Thymus (tissue), 11 donors: Measurements from ENCODE around the gene MRGPRE. TPM values are rescaled to one million over a fixed set of nuclear protein-coding genes. Genes with fewer than 3 reads are reported as not detected.

Experiments used
- DNase-seq, 9 donors: peaks; one replicate each; pipeline ENCODE4 v3.0.0-alpha.2; 2013; ENCODE audit warnings: low spot score in 9 of 9, low read depth in 6 of 9, missing footprints in 1 of 9
- H3K27ac ChIP-seq, 2 donors: one replicate each; pipeline ENCODE4 v1.5.1; 2013; ENCODE audit warnings: control low read depth in 1 of 2, low read depth in 1 of 2, low read length in 1 of 2, mild to moderate bottlenecking in 1 of 2, moderate library complexity in 1 of 2
- H3K27me3 ChIP-seq, 2 donors: one replicate each; pipeline ENCODE4 v1.5.1; 2013; ENCODE audit warnings: low read length in 1 of 2; ENCODE audit not compliant: control insufficient read depth in 2 of 2, insufficient read depth in 1 of 2
- H3K36me3 ChIP-seq, 2 donors: one replicate each; pipeline ENCODE4 v1.5.1; 2013; ENCODE audit warnings: low read length in 1 of 2, mild to moderate bottlenecking in 1 of 2, moderate library complexity in 1 of 2; ENCODE audit not compliant: control insufficient read depth in 2 of 2, insufficient read depth in 2 of 2
- H3K4me1 ChIP-seq, 2 donors: one replicate each; pipeline ENCODE4 v1.5.1; 2013; ENCODE audit warnings: low read length in 2 of 2; ENCODE audit not compliant: control insufficient read depth in 2 of 2, insufficient read depth in 2 of 2
- H3K4me3 ChIP-seq, 2 donors: one replicate each; pipeline ENCODE4 v1.5.1; 2013; ENCODE audit warnings: low read length in 2 of 2, control low read depth in 1 of 2, mild to moderate bottlenecking in 1 of 2
- H3K9me3 ChIP-seq, 2 donors: one replicate each; pipeline ENCODE4 v1.5.1; 2013; ENCODE audit warnings: low read length in 1 of 2, mild to moderate bottlenecking in 1 of 2; ENCODE audit not compliant: control insufficient read depth in 2 of 2, insufficient read depth in 1 of 2
- WGBS: extraction: QIAGEN DNeasy Blood & Tissue Kit; methylation state at CpG from one replicate; pipeline ENCODE4 v1.1.7; 2013; 5-methylcytosine and 5-hydroxymethylcytosine counted together
- polyA plus RNA-seq: library from polyadenylated mRNA; stranded (reverse); fragments of 200-250 nt; gene quantifications from one replicate; pipeline ENCODE4 v1.2.3, GENCODE V29; 2013
- total RNA-seq: library from RNA; stranded (reverse); fragments of 120-200 nt; gene quantifications from one replicate; pipeline ENCODE4 v1.2.4, GENCODE V29; 2013
- donor health status: healthy.

Gene MRGPRE
- total and polyA plus RNA-seq, 2 donors = 0.02 TPM; not detected in 1

GRCh38 chr11:3228445-3228829, 3.8 kb downstream of the MRGPRE start:
- H3K27me3 ChIP-seq = peaks cover 3 to 46% of the 10 kb centered on the region in 2 donors
- H3K4me3 ChIP-seq = no peak overlapping the region
- no peak overlapping the region for H3K27ac ChIP-seq
- H3K4me1 ChIP-seq = peaks cover 0 to 11% of the 10 kb centered on the region in 2 donors
- 95% methylated on average over 23 of the region's 23 CpGs for WGBS
- DNase-seq = no peak
- H3K36me3 ChIP-seq = no peaks in the 10 kb centered on the region
- no peaks in the 10 kb centered on the region for H3K9me3 ChIP-seq

- Histone ChIP-seq H3K27ac (no peak overlapping the region), H3K36me3 (no peaks in the 10 kb centered on the region), H3K9me3 (no peaks in the 10 kb centered on the region), H3K4me3 (no peak overlapping the region), H3K4me1 (peaks cover 0 to 18% of the 10 kb centered on the region in 2 donors), H3K27me3 (peaks cover 3 to 47% of the 10 kb centered on the region in 2 donors)
- WGBS = 89% methylated on average over 46 of the region's 46 CpGs
- no peak for DNase-seq
These were observed 4.4 kb downstream of the MRGPRE start for GRCh38 chr11:3227568-3228444.

DNA sequence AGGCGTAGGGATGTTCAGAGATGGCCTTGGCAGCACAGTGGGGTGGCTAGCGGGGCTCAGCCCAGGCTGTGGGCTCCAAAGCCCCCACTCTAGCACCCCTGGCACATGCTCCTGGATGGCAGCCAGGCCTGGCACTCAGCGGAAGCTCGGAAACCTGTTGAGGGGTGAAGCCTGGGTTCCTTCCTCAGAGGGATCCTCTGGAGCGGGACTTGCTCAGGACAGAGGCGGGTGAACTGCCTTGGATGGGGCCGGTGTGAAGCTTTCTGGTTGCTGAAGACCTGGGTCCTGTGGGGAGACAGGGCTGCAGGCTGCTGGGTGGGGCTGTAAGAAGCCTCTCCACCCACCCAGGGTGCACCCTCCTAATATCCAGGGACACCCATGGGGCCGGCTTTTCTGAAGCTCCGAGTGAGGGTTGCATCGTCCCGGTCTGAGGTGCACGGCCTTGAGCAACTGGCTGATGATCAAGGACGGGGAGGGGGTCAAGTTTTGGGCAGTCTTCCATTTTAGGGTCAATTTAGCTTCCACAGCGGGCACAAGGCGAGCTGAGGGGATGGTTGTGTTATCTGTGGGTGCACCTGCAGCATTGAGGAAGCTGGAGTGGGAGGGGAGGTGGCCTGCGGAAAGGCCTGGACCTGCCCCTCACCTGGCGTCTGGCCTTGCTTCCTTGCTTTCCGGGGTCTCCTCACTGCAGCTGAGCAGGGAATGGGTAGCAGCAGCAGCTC, 5.2 kb downstream of the MRGPRE start:
- H3K27me3 ChIP-seq = peaks cover 3 to 42% of the 10 kb centered on the region in 2 donors
- no peaks in the 10 kb centered on the region for H3K9me3 ChIP-seq
- peaks cover 0 to 21% of the 10 kb centered on the region in 2 donors for H3K4me1 ChIP-seq
- WGBS = 95% methylated on average over 18 of the region's 18 CpGs
- no peaks in the 10 kb centered on the region for H3K36me3 ChIP-seq
- no peak for DNase-seq
- H3K27ac ChIP-seq = no peak overlapping the region
- H3K4me3 ChIP-seq = no peak overlapping the region

- Histone ChIP-seq H3K4me1 (peaks cover 0 to 15% of the 10 kb centered on the region in 2 donors), H3K9me3 (no peaks in the 10 kb centered on the region), H3K36me3 (no peaks in the 10 kb centered on the region), H3K27ac (no peak overlapping the region), H3K27me3 (peaks cover 3 to 45% of the 10 kb centered on the region in 2 donors), H3K4me3 (no peak overlapping the region)
- DNase-seq = no peak
- 84% methylated on average over 20 of the region's 21 CpGs for WGBS
These were observed 6.1 kb downstream of the MRGPRE start for GRCh38 chr11:3225826-3226750.

DNA sequence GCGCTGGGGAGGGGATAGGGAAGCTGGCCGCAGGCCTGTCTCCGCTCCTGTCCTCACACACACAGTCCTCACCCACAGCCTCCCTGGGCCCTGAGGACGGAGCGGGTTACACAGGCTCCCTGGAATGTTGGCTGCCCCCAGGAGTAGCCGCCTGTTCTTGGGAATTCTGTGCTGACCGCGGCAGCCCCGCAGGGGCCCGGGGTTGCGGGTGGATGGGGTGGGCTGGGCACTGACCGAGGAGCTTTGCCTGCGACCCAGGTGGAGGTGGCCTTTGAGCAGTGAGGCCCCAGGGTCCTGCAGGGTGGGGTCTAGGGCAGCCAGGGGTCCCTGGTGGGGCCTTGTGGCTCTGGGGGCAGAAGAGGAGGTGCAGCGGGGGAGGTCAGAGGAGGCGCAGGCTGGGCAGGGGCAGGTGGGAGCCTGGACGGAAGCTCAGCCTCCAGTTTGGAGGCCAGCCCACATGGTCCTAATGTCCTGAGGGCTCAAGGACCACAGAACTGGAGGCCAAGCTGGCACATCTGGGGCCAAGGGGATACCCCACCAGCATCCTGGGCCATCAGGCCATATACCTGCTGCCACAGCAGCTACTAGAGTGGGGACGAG, 7.0 kb downstream of the MRGPRE start:
- 98% methylated on average over 17 of the region's 17 CpGs for WGBS

GRCh38 chr11:3224401-3225057, 7.7 kb downstream of the MRGPRE start:
- no peak for DNase-seq

More for the DNA sequence above, 7.0 kb downstream of the MRGPRE start:
- no peak for DNase-seq
- peaks cover under 1 to 50% of the 10 kb centered on the region in 2 donors for H3K27me3 ChIP-seq
- H3K4me1 ChIP-seq = peaks cover 0 to 15% of the 10 kb centered on the region in 2 donors
- H3K4me3 ChIP-seq = no peak overlapping the region
- no peaks in the 10 kb centered on the region for H3K9me3 ChIP-seq
- H3K27ac ChIP-seq = no peak overlapping the region
- no peaks in the 10 kb centered on the region for H3K36me3 ChIP-seq

DNA sequence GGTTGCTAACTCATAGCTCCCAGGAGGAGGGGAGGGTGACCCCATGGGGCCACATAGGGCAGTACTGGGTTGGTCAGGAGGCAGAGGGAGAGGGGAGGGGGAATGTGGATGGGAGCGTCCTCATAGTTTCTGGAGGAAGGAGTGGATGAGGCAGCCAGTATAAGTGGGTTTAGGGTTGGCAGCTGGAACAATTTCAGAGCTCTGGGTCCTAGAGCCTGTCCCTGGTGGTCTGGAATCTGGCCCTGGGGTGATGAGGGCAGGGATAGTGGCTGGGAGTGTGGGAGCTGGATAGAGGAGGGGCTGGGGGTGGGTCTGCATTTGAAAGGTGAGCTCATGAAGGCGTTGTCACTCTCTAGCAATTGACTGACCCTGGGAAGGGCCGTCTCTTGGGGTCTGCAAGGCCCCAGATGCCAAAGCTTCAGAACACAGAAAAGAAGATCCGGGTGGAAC, 8.3 kb downstream of the MRGPRE start:
- Histone ChIP-seq H3K36me3 (no peaks in the 10 kb centered on the region), H3K27ac (no peak overlapping the region), H3K4me3 (no peak overlapping the region), H3K27me3 (peaks cover under 1 to 60% of the 10 kb centered on the region in 2 donors), H3K4me1 (peaks cover 0 to 15% of the 10 kb centered on the region in 2 donors), H3K9me3 (no peaks in the 10 kb centered on the region)
- DNase-seq = no peak
- WGBS = 92% methylated on average over 4 of the region's 4 CpGs

More at GRCh38 chr11:3224401-3225057, 7.7 kb downstream of the MRGPRE start:
- WGBS = 94% methylated on average over 21 of the region's 21 CpGs
- H3K36me3 ChIP-seq = no peaks in the 10 kb centered on the region
- H3K4me3 ChIP-seq = no peak overlapping the region
- peaks cover 0 to 54% of the 10 kb centered on the region in 2 donors for H3K27me3 ChIP-seq
- H3K27ac ChIP-seq = no peak overlapping the region
- H3K4me1 ChIP-seq = peaks cover 0 to 15% of the 10 kb centered on the region in 2 donors
- no peaks in the 10 kb centered on the region for H3K9me3 ChIP-seq
